Effector memory CD4-positive, alpha-beta T cell (primary cell): ENCODE data around the gene ZNF710.
A peak's percentile ranks its signal among the peaks of the same experiment; 100 is the strongest.

Experiments used
- DNase-seq, 3 donors: peaks; one replicate each; pipeline ENCODE4 v3.0.0-alpha.2; 2020
- H3K27ac ChIP-seq: 2 replicates; pipeline ENCODE4 v1.7.0; 2013; ENCODE audit warnings: mild to moderate bottlenecking, low read length, moderate library complexity; ENCODE audit not compliant: insufficient read depth, poor library complexity, severe bottlenecking
- H3K27me3 ChIP-seq: replicated peaks from 2 replicates; pipeline ENCODE4 v1.7.0; 2013; ENCODE audit warnings: mild to moderate bottlenecking, low read length; ENCODE audit not compliant: insufficient read depth, control insufficient read depth, poor library complexity, severe bottlenecking
- H3K36me3 ChIP-seq: 2 replicates; pipeline ENCODE4 v1.7.0; 2013; ENCODE audit warnings: mild to moderate bottlenecking, low read length, moderate library complexity; ENCODE audit not compliant: control insufficient read depth, insufficient read depth
- H3K4me1 ChIP-seq: 2 replicates; pipeline ENCODE4 v1.7.0; 2013; ENCODE audit warnings: low read length, mild to moderate bottlenecking; ENCODE audit not compliant: control insufficient read depth, insufficient read depth, poor library complexity, severe bottlenecking
- H3K4me3 ChIP-seq: 2 replicates; pipeline ENCODE4 v1.7.0; 2013; ENCODE audit warnings: low read length, low read depth, mild to moderate bottlenecking; ENCODE audit not compliant: insufficient read depth, poor library complexity, severe bottlenecking
- H3K9me3 ChIP-seq: 2 replicates; pipeline ENCODE4 v1.7.0; 2013; ENCODE audit warnings: mild to moderate bottlenecking, low read length, moderate library complexity; ENCODE audit not compliant: control insufficient read depth

ZNF710 gene

DNA sequence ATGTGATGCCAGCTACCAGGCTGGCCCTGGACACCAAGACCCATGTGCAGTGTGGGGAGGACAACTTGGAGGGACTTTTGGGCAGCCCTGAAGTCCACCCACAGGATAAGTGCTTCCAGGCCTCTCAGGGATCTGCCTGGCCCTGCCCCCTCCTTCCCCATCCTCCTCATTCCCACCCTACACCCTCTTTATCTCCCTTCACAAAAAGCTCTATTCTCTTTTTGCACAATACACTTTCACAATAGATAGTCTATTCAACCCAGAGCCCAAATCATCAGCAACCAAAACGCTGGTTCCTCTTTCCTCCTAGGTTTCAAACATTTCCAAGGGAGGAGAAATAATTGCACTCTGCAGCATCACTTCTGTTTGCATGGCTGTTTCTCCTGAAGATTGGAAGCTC, 7.8 kb upstream of the ZNF710 start:
- no peaks in the 10 kb centered on the region for H3K27me3 ChIP-seq

DNA sequence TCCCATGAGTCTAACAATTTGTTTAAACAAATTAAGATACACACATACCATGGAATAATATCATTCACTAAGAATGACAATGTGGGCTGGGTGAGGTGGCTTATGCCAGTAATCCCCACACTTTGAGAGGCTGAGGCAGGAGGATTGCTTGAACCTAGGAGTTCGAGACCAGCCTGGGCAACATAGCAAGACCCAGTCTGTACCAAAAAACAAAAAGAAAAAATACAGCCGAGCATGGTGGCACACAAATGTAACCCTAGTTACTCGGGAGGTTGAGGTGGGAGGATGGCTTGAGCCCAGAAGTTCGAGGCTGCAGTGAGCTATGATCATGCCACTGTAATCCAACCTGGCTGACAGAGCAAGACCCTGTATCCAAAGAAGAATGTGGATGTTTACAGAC, 4.0 kb upstream of the ZNF710 start:
- H3K27me3 ChIP-seq: no peaks in the 10 kb centered on the region
- H3K36me3 ChIP-seq: no peaks in the 10 kb centered on the region
- no peak for DNase-seq
- peaks cover 8% of the 10 kb centered on the region for H3K4me1 ChIP-seq
- H3K27ac ChIP-seq: no peak overlapping the region
- H3K4me3 ChIP-seq: no peak overlapping the region
- H3K9me3 ChIP-seq: no peaks in the 10 kb centered on the region

More for the DNA sequence above, 7.8 kb upstream of the ZNF710 start:
- H3K36me3 ChIP-seq: no peaks in the 10 kb centered on the region
- no peaks in the 10 kb centered on the region for H3K9me3 ChIP-seq
- DNase-seq: no peak
- H3K4me3 ChIP-seq: no peak overlapping the region
- H3K4me1 ChIP-seq: no peaks in the 10 kb centered on the region
- no peak overlapping the region for H3K27ac ChIP-seq

DNA sequence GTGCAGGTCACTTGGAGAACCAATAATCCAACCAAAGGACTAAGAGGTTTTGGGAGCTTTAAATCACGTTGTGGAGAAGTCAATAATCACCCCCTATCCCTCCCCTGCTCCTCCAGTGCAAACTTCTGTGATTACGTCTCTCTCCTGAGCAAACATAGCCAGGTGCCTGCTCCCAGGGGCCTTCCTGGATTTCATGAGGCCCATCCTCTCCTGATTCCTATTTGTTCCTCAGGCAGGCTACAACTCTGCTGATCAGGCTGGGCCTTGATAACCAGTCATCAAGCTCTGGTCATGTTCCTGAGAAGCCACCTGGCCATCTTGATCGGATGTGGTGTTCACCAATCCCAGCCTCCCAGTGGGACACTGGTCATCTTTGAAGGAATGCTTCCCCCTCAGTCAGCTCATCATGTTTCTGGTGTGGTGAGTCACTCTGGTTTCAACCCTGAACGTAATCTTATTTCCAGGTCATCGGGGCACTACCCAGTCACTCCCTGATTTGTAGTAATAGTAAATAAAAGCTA, 2.9 kb upstream of the ZNF710 start:
- Histone ChIP-seq H3K36me3 (no peaks in the 10 kb centered on the region), H3K9me3 (no peaks in the 10 kb centered on the region), H3K4me1 (peaks cover 14% of the 10 kb centered on the region), H3K27ac (no peak overlapping the region), H3K27me3 (no peaks in the 10 kb centered on the region), H3K4me3 (no peak overlapping the region)
- no peak for DNase-seq

DNA sequence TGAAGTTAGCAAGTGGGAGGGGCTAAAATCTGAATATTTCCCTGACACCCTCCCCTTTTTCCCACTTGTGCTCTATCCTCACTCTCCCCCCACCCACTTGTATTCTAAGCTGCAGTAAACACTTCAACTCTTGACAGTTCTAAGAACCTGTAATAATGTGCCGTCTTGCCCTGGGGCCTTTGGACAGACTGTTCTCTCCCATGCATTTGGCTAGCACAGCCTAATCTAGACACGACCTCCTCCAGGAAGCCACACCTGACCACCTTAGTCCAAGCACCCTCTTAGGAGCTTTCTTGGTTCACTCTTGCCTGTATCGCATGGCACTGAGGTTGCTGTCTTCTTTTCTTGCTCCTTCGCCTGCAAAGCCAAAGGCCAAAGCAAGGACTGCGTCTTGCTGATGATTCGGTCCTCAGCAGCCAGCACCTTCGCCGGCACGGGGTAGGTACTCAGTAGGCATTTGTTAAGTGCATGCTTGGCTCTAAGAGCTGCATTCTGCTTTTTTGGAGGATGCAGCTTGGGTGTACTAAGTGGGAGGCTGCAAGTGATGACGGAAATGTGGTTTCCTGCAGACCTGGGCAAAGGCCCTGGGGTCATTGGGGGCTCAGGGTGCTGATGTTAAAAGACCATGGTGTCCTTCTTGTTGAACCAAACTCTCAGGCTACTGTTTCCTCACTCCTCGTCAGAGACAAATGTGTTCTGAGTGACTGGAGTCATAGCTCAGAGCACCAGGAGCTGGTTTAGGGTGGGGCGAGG, 2.0 kb upstream of the ZNF710 start:
- Histone ChIP-seq H3K4me3 (no peak overlapping the region), H3K9me3 (no peaks in the 10 kb centered on the region), H3K27me3 (no peaks in the 10 kb centered on the region), H3K4me1 (peaks cover 18% of the 10 kb centered on the region), H3K36me3 (no peaks in the 10 kb centered on the region), H3K27ac (no peak overlapping the region)
- DNase-seq: no peak

DNA sequence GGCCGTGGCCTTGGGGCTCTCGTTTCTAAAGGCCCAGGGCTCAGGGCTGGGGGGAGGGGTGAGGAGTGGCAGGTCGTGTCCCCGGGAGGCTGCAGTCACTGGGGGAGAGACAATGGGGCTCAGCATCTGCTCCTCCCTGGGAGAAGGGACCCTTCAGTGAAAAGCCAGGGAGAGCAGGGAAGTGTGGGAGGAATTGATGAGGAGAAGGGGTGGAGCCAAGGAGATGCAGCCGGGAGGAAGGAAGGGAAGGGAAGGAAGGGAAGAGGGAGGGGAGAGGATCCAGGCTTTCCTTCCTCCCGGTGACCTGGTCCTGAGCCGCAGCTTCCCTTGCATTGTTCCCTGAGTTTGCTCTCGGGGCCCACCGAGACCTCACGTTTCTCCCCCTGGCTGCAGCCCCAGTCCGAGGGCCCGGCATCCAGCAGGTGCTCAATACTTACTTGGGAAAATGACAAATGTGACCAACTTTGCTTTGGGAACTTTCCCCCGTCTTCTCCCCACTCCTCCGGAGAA, 1.4 kb upstream of the ZNF710 start:
- Histone ChIP-seq H3K27ac (no peak overlapping the region), H3K36me3 (no peaks in the 10 kb centered on the region), H3K4me1 (peaks cover 18% of the 10 kb centered on the region), H3K27me3 (no peaks in the 10 kb centered on the region), H3K9me3 (no peaks in the 10 kb centered on the region), H3K4me3 (no peak overlapping the region)
- no peak for DNase-seq

DNA sequence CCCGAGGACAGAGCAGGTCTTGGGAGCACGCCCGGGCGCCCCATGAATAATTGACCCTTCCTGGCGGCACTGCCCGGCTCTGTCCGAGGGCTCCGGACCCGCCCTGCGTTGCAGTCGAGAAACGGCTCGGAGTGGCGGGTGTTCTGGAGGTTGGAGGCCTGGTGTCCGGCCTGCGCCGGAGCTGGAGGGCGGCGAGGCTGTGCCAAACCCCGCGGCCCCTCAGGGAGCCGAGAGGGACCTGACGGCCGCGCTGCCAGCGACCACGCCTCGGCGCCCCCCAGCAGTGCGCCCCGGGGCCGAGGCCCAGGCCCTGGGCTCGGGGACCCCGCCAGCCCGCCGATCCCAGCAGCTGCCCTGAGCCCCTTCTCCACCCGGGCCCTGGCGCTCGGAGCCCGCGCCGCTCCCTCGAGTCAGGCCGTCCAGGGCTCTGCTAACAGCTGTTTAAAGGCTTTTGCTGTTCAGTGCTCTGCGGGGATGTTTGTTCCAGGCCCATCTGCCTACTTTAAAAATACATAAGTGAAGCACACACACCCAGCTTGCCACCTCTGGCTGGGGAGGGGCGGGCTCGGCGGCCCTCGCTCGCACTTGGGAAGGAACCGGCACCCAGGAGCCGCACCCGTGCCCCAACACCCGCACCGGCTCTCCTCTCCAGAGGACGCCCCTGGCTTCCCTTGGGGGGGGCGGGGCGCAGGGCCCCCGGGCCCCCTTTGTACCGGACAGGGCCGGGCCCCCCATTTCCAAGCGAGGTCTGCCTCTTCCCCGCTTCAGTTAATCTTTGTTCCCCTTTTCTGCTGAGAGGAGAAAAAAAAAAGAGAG, 730 bp upstream of the ZNF710 start:
- Histone ChIP-seq H3K36me3 (no peaks in the 10 kb centered on the region), H3K4me3 (peak overlapping the region; percentile 89), H3K9me3 (no peaks in the 10 kb centered on the region), H3K4me1 (peaks cover 18% of the 10 kb centered on the region), H3K27me3 (no peaks in the 10 kb centered on the region), H3K27ac (peak overlapping the region; percentile 47)
- no peak for DNase-seq

DNA sequence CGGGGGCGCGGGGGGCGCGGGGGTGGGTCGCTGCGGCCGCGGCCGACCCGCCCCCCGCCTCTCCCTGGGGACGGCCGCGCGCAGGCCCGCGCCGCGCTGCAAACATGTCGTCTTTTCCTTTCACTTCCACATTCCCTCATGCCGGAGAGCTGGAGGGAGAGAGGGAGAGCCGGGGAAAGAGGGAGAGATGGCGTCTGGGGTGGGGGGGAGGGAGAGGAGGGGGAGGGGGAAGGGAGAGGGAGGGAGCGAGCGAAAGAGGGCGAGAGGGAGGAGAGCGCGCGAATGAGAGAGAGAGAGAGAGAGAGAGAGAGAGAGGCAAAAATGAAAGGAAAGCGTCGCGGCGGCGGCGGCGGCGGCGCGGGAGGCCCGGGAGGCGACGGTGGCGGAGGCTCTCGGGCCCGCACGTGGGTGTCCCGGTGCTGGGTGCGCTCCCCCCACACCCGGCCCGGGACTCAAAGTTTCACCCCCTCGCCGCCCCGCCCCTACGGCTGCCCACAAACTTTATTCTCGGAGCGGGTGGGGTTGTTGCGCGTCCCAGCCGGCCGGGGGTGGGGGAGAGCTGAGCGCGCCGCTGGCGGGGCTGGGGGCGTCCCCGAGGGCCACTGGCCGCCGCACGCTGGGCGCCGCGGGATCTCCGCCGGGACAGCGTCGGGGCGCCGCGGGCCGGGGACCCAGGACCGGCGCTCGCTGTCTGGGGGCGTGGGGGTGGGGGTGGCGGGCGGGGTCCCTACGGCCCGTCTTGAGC, 731 bp downstream of the ZNF710 start:
- Histone ChIP-seq H3K27ac (peak overlapping the region; percentile 60), H3K27me3 (no peaks in the 10 kb centered on the region), H3K9me3 (no peaks in the 10 kb centered on the region), H3K4me1 (peaks cover 25% of the 10 kb centered on the region), H3K36me3 (no peaks in the 10 kb centered on the region), H3K4me3 (peak overlapping the region; percentile 67)
- peak; percentile 48 to 57 (median 54) for DNase-seq

DNA sequence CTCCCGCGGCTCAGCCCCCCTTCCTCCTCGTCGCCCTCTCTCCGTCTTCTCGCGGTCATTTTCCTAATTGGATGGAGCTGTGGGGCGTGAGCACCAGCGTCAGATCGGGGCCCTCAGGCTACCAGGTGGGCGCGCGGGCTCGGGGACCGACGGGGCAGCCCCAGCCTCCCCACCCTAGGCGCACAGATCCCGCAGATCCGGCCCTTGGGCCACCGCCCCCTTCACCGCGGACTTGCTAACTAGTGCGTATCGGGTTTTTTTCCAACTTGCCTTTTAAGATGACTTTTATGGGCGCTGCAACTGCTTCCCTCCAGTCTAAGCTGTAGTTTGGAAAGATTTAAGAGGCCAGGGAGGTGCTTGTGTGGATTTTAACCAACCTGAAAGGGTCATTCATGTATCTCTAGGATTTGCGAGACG, 1.3 kb downstream of the ZNF710 start:
- peak in 1 of 3 donors; percentile 21 for DNase-seq
- peaks cover 27% of the 10 kb centered on the region for H3K4me1 ChIP-seq

DNA sequence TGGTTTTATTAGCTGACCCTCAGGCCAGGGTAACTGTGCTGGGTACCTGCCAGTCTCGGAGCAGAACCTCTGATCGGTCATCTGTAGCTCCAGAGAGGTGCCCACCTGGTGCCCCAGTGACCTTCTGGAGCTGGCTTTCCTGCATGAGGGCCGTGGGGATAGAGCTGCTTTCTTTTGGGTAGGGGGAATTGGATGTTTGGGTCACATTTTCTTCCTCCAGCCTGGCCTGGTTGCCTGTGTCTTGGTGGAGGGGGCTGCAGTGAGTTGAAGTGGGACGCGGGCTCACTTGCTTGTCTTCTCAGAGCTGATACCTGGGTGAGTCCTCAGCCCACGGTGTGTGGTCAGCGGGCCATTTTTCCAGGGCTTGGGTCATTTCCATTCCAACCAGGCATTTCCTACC, 2.6 kb downstream of the ZNF710 start:
- Histone ChIP-seq H3K9me3 (no peaks in the 10 kb centered on the region), H3K36me3 (no peaks in the 10 kb centered on the region), H3K27ac (peak overlapping the region; percentile 21), H3K4me1 (peaks cover 34% of the 10 kb centered on the region), H3K27me3 (no peaks in the 10 kb centered on the region), H3K4me3 (no peak overlapping the region)
- DNase-seq: no peak

More for the DNA sequence above, 1.3 kb downstream of the ZNF710 start:
- Histone ChIP-seq H3K4me3 (peak overlapping the region; percentile 63), H3K27ac (peak overlapping the region; percentile 62), H3K36me3 (no peaks in the 10 kb centered on the region), H3K9me3 (no peaks in the 10 kb centered on the region), H3K27me3 (no peaks in the 10 kb centered on the region)
